GM19035 (cell line): ENCODE results near the gene IGSF8.

Source experiments
- ATAC-seq: cut with Tn5 transposase; IDR thresholded peaks from one replicate; pipeline ENCODE4 v1.9.1; 2021; ENCODE audit not compliant: unreplicated experiment

Gene IGSF8

GRCh38 chr1:160043543-160043942 is 54.9 kb downstream of the IGSF8 start:
- no peak for ATAC-seq
